GM18520 (cell line): ENCODE data around the gene RARB.

Experiments used
- ATAC-seq: cut with Tn5 transposase; IDR thresholded peaks from one replicate; pipeline ENCODE4 v1.9.1; 2021; ENCODE audit not compliant: unreplicated experiment

Gene RARB

DNA sequence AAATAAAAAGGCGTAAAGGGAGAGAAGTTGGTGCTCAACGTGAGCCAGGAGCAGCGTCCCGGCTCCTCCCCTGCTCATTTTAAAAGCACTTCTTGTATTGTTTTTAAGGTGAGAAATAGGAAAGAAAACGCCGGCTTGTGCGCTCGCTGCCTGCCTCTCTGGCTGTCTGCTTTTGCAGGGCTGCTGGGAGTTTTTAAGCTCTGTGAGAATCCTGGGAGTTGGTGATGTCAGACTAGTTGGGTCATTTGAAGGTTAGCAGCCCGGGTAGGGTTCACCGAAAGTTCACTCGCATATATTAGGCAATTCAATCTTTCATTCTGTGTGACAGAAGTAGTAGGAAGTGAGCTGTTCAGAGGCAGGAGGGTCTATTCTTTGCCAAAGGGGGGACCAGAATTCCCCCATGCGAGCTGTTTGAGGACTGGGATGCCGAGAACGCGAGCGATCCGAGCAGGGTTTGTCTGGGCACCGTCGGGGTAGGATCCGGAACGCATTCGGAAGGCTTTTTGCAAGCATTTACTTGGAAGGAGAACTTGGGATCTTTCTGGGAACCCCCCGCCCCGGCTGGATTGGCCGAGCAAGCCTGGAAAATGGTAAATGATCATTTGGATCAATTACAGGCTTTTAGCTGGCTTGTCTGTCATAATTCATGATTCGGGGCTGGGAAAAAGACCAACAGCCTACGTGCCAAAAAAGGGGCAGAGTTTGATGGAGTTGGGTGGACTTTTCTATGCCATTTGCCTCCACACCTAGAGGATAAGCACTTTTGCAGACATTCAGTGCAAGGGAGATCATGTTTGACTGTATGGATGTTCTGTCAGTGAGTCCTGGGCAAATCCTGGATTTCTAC lies at the start of gene RARB:
Gene RARB, plus strand, starts transcription at position 322 of the 847 bp plus-strand sequence. Its CDS starts 469 bp downstream, at position 791.
- no peak for ATAC-seq

DNA sequence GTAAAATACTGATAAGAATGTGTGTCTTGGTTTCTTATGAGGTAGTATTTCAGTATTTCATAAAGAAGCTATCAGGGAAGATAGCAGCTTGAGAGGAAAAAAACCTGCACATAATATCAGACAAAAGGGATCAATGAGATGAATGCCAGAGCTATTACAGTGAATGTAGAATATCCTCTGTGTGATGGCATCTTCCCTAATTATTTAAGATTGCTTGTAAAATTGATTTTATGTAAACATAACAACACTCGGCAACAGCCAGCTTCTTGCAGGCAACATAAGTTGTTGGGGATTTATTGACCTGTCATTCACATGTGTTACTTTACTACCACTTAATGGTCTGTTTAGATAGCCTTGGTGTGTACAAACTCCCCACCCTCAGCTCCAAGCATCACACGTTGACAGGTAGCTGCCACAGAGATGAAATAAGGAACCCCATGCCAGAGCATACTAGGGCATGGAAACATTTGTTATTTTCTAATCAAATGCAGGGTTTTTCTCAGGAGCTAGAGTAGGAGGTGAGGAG lies 49.2 kb upstream of the RARB start:
- ATAC-seq = no peak

DNA sequence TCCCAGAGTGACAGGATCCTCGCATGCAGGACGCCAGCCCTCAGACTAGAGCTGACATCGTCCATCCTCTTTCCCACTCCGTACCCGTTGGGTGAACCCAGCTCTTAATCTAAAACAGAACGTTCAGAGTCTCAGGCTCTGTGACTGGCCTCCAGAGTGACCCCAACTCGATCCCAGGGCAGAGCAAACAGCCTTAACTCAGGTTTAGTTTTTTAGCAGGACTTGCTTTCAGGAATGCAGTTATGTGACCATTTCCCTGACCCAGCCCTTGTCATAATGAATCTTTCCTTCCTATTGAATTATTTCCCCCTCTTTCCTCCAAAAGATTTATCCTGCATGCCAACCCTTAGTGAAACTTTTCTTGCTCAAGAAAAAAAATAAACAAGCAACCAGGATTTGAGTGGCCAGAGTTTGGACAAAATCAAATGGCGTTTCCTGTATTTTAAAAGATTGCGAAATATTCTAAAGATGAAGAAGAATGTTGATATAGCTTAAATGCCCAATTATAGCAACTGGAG lies 47.8 kb upstream of the RARB start:
- no peak for ATAC-seq

DNA sequence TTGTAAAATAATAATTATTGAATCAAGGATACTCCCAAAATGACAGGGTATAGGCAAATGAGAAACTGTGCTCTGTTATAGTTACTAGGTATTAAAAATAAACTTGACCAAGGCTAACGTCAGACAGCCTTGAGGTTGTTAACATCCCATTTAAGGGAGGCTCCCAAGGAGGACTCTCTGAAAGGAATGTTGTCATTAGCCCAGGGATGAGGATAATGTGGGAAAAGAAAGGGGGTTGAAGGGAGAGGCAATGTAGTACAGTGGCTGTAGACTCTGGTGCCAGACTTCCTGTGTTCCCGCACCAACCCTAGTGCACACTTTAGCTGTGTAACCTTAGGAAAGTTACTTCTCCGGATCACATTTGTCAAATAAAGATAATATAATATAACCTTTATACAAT lies 47.0 kb upstream of the RARB start:
- no peak for ATAC-seq

DNA sequence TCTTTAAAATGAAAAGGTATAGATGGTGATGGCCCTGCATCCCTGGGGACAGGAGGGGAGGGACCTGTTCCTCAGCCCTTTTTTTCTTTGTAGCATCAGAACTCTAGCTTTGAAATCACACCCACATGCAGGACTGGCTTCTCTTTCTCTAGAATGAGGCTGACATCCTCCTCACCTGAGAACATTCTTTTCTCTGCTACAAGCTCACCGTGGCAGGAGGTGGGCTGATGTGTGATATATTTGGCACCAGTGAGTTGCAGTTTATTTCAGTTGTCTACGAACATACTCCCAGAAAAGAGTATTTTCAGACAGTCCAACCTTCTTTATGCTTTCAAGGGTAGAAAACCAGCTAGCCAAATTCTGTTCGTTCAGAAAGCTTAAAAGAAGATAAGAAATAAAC lies 43.6 kb upstream of the RARB start:
- no peak for ATAC-seq

DNA sequence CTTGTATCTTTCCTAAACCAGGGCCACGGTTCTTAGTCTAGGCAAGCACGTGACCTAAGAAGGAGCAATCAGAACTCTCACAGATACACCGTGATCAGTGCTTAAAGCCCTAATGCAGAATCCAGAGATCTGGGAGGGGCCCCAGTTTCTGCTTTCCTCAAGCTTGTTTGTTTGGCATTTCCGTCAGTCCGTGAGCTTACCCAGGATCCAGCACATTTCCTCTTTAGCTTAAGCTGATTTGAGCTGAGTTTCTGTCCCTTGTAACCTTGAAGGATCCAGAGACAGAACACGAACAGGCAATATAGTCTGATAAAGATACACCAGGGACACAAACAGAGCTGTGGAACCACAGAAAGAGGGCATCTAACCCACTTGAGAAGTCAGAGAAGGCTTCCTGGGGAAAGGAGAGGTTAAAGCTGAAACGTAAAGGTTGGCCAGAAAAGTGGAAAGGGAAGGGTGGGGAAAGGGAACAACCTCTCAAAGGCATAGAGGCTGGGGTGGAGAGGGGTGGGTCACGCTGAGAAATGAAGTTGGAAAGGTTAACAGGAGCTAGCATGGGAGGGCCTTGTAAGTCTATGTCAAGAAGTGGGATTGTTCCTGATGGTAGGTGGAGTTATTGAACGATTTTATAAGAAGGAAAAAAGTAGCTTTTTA lies 42.1 kb upstream of the RARB start:
- no peak for ATAC-seq

DNA sequence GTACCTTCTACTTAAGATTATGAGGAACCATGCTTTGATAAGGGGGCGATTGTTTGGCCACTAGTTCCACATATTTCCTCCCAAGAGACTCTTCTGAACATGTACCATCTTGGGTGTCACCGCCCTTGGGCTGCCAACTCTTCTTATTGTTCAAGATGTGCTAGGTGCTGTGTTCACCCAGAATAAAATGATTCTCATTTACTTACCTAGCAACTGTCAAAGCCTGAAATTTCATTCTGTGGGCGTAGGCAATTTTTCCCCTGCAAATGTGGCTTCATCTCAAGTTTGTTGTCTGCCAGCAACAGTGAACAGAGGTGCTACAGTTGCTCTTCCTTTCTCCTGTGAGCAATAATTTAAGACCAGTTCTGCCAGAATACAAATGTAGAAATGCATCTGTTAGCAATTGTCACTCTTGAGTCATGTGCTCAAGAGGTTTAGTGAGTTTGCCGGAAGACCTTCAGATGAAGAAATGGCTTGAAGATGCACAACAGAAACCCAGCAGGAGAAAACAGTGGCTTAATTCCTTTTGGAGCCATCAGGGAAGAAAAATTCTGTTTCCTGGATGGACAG lies 41.3 kb upstream of the RARB start:
- no peak for ATAC-seq

DNA sequence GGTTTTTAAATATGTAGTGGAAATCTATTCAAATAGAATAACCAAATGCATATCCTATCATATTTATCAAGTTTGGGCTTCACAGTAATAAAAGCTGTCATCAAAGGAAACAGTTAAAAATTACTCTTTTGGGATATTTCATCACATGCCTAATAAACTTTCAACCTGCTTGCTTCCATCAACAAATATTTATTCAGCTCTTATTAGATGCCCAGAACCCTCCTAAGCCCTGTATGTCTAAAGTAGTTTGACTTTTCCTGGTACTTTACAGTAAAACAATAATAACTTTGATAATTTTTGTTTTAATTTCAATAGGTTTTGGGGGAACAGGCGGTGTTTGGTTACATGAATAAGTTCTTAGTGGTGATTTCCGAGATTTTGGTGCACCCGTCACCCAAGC lies 37.5 kb upstream of the RARB start:
- ATAC-seq = no peak

DNA sequence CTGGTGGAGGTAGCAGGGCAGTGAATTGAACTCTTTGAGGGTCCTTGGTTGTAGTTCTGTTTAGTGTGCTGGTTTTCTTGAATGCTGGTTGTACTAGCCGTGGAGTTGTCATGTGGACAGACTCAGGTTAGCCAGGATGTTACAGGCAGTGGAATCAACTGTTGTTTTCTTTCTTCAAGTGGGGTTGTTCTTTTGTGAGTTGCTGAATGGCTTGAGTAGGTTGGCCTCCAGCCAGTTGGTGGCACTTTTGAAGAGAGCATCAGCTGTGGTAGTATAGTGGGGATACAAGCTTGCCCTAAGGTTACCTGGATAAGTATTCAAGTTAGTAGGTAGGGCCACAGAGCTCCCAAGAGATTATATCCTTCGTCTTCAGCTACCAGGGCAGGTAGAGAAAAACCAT lies 31.8 kb upstream of the RARB start:
- ATAC-seq = no peak

DNA sequence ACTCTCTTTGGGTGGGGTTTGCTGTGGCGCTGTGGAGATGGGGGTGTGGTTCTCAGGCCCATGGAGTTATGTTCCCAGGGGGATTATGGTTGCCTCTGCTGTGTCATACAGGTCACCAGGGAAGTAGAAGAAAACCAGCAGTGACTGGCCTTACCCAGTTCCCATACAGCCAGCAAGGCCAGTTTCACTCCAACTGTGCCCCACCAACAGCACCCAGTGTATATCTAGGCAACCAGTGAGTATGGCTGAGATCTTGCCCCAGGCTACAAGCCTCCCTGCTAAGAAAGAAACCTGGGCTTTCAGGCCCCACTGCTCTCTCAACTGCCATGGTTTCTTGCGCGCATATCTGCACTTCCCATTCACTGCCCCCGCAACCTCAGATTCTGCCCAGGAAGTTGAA lies 31.4 kb upstream of the RARB start:
- no peak for ATAC-seq

DNA sequence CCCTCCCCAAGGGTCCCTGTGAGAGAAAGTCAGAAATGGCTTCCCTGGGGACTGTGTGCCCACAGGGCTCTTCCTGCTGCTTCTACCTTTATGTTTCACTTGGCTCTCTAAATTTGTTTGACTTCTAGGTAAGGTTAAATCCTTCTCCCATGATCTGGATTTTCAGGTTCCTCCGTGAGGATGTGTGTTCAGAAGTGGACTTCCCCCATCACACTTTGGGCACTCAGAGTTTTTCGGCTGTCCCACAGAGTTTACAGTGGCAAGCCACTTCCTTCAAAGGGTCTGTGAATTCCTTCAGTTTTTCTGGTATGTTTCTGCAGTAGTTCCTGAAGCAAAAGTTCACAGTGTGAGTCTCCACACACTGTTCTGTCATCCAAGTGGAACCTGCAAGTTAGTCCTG lies 30.9 kb upstream of the RARB start:
- ATAC-seq = no peak

DNA sequence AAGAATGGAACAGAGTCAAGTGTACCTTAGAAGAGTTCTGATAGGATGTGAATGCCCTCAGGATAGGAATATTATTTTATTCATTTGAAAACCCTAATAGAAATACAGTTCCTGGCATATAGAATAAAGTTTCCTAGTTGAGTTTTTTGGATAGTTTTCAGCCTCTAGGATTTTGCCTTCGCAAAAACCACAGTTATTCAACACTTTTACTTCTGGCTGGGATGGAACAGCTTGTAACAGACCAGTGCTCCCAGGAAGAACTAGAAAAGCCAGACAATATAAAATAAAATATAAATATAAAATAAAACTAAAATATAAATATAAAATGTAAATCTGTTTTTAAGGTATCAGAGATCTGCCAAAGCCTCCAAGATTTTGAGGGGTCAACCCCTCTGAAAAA lies 27.5 kb upstream of the RARB start:
- no peak for ATAC-seq

DNA sequence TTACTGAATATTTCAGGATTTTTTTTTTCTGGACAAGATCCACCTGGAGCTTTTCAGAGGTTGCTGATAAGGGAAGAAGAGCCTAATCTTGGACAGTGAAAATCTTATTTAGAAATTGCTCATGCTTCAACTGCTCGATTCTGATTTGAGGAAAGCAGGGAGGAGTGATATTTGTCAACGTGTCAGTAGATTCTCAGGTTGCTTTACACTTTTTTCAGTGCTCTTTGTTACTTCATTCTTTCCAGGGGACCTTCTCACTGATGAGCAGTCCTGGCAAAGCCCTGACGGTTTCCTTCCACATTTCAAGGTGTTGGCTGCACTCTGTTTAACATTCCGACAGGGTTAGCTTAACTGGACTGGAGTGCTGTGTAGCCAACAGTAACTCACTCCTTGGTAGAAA lies 24.1 kb upstream of the RARB start:
- no peak for ATAC-seq

DNA sequence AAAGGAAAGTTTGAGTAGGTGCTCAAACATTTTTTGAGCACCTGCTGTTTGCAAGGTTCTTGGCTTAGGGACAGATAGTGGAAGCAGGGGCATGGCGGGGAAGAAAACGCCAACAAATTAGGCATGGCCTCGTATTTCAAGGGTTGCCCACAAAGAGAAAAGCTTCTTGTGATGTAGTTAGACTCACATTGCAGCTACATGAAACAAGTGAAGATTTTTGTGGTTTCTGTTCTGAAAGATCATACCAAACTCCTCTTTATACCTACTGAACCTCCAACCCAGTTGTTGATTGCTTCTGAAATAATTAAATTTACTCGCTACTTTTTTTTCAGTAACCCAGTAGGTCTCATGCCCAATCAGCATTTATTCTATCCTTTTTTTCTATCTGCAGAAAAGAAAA lies 23.5 kb upstream of the RARB start:
- ATAC-seq = no peak

DNA sequence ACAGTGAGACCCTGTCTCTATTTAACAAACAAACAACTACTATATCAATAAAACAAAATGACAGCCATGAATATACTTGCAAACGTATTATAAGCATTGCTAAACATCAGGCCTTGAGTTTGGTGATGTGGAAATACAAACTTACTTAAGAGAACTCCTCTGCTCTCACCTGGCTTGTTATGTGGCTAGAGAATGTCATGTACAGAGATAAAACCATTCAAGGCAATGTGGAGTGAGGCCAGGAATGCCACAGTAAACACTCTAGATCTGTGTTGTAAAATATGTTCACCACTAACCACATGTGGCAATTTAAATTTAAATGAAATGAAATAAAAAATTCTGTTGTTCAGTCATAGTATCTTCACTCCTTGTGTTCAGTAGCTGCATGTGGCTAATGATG lies 22.7 kb upstream of the RARB start:
- no peak for ATAC-seq

DNA sequence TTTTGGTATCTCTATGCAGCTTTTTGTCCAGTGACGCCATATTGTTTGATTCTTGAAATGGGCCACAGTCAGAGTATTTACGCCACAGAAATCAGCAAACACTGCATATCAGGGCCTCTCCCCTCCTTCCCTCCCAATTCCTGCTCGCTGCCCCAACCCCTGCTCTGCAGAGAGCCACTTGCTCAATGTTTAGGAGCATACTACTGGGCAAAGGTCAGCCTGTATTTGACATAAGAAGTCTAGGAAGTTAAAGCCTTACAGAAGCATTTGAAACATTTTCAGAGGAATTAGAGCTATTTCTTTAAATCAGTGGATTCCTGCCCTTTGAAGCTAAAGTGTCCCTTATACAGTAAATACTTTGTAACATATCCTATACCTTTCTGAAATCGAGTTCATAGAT lies 17.4 kb upstream of the RARB start:
- no peak for ATAC-seq

DNA sequence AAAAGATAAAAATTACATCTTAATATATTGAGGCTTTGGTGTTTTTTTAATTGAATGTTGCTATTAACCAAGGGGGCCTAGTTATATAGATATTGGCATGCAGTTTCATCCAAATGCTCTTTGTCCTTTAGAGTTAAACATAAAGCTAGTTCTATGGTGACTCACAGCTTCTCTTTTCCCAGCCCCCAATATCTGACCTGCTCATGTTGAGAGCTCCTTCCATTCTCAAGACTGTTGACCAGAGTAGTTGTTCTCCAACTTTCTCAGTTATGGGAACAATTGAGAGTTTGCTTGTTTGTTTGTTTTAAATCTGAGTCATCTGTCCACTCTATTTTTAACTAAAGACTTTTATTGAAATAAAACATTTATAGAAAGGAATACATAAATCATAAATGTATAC lies 15.8 kb upstream of the RARB start:
- ATAC-seq = no peak

DNA sequence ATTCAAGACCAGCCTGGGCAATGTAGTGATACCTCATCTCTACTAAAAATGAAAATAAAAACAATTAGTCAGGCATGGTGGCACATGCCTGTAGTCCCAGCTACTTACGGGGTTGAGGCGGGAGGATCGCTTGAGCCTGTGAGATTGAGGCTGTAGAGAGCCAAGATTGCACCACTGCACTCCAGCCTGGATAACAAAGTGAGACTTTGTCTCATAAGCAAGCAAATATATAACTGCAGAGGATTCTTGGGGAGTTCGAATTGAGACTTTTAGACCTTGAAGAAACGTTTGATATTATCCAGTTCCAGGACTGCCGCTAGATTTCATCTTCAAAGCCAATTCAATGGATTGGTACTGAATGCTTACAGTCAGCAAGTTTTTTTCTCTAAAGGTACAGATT lies 11.9 kb upstream of the RARB start:
- no peak for ATAC-seq

DNA sequence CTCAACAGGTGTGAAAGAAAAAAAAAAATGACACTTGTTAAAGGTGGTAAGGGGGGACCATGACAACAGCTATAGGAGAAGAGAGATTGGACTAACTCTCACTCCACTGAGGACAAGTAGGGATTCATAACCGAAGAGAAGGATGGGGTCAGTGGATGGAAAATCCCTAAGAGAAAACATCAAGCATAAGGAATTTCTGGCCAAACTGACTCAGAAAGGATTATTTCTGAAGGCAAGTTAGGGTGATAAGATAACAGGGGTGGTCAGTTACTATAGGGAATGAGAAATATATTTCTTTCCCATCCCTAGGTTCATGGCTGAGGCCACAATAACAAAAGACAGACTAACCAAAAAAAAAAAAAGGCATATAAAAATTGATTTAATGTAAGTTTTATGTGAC lies 9.5 kb upstream of the RARB start:
- ATAC-seq = no peak

DNA sequence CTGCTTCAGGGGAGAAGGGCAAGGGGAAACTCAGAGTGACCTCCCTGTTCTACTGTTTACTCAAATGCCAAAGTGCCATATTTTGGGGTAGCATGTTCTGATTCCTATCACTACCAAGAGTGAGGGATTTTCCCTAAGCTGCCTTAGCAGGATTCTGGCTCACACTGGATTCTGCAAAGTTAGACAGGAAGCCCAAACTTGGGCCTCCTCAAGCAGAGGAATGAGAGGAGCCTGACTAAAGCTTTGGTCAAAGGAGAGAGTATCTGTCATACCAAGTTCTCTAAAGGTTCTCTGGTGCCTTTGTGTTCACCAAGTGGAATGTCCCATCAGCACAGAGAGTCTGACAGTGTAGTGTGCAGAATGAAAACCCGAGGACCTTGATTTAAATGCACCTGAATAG lies 8.8 kb upstream of the RARB start:
- no peak for ATAC-seq

DNA sequence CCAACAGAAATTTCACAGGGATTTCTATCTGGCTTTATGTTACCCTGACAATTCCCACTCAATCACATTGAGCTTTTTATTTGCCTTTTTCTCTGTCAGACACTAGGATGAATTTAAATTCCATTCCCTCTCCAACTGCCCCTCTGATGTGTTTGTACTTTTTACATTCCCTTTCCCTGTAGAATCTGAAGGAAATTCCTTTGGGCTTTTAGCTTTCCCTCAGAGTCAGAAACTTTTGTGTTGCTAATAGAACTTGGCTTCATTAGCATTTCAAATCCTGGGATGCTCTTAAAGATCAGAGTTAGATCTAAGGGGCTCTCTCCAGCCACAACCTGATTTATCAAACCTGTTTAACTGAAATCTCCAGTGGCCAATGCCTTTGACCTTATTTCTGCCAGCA lies 7.9 kb upstream of the RARB start:
- ATAC-seq = no peak

DNA sequence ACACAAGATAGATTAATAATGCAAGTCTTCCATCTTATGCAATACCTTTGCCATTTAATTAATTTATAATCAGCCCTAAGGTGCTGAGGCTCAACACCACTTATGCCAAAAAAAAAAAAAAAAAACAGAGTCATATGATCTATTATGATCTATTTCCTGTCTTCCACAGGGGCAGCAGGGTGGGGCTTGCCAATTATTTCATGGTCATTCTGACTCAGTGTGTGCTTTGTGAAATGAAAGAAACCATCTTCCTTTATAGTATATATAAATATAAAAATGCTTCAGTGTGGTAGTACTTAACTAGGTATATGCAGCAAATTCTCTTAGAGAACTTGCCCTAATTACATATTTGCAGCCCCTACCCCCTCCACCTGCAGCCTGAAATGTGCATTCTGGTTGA lies 7.2 kb upstream of the RARB start:
- no peak for ATAC-seq
